ENCODE data around the gene TLCD1. TPM values are rescaled to one million over a fixed set of nuclear protein-coding genes. Genes with fewer than 3 reads are reported as not detected.

The TLCD1 gene
- total and polyA plus RNA-seq, 2 of the 8 experiments (the other 6 are each of a cell fraction or from before 2014, with no cell fraction given): 40.7 to 128 TPM

DNA sequence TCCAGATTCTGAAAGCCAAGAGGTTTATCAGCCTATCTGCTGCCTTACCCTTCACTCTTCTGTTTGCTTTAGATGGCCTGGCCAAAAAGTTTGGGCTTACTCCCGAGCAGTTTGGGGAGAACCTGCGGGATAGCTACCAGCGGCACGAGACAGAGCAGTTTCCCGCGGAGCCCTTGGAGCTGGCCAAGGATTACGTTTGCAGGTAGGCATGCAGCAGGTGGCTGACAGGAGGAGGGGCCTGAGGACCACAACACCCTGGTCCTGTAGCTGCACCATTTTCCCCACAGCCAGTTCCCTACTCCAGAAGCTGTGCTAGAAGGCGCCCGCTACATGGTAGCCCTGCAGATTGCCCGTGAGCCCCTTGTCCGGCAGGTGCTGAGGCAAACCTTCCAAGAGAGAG, 43.4 kb downstream of the TLCD1 start (continued):
- TF ChIP-seq PHF8 (conservative IDR thresholded peaks at IDR 0.05; ENCODE audit: low read depth, low read length) (no peak), EP300 (IDR thresholded peaks at IDR 0.05; ENCODE audit: borderline replicate concordance in 1 of 2, low read depth in 2 of 2, low read length in 2 of 2) (no peak), NANOG (IDR thresholded peaks at IDR 0.05; ENCODE audit: insufficient read depth, low read depth, low read length, poor library complexity, severe bottlenecking) (no peak)
- TF ChIP-seq, protein P1, sequence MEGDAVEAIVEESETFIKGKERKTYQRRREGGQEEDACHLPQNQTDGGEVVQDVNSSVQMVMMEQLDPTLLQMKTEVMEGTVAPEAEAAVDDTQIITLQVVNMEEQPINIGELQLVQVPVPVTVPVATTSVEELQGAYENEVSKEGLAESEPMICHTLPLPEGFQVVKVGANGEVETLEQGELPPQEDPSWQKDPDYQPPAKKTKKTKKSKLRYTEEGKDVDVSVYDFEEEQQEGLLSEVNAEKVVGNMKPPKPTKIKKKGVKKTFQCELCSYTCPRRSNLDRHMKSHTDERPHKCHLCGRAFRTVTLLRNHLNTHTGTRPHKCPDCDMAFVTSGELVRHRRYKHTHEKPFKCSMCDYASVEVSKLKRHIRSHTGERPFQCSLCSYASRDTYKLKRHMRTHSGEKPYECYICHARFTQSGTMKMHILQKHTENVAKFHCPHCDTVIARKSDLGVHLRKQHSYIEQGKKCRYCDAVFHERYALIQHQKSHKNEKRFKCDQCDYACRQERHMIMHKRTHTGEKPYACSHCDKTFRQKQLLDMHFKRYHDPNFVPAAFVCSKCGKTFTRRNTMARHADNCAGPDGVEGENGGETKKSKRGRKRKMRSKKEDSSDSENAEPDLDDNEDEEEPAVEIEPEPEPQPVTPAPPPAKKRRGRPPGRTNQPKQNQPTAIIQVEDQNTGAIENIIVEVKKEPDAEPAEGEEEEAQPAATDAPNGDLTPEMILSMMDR (IDR thresholded peaks at IDR 0.05; ENCODE audit: control extremely low read depth in 1 of 3, insufficient read depth in 1 of 3, low read depth in 1 of 3, low read length in 3 of 3): no peak
- TF ChIP-seq, protein P2, sequence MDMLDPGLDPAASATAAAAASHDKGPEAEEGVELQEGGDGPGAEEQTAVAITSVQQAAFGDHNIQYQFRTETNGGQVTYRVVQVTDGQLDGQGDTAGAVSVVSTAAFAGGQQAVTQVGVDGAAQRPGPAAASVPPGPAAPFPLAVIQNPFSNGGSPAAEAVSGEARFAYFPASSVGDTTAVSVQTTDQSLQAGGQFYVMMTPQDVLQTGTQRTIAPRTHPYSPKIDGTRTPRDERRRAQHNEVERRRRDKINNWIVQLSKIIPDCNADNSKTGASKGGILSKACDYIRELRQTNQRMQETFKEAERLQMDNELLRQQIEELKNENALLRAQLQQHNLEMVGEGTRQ (IDR thresholded peaks at IDR 0.05; ENCODE audit: low read length): no peak
